Measurements from ENCODE around the gene DNAH5.

GRCh38 chr5:13673511-13673910 is 271.0 kb downstream of the DNAH5 start:
- TF ChIP-seq, protein P1, sequence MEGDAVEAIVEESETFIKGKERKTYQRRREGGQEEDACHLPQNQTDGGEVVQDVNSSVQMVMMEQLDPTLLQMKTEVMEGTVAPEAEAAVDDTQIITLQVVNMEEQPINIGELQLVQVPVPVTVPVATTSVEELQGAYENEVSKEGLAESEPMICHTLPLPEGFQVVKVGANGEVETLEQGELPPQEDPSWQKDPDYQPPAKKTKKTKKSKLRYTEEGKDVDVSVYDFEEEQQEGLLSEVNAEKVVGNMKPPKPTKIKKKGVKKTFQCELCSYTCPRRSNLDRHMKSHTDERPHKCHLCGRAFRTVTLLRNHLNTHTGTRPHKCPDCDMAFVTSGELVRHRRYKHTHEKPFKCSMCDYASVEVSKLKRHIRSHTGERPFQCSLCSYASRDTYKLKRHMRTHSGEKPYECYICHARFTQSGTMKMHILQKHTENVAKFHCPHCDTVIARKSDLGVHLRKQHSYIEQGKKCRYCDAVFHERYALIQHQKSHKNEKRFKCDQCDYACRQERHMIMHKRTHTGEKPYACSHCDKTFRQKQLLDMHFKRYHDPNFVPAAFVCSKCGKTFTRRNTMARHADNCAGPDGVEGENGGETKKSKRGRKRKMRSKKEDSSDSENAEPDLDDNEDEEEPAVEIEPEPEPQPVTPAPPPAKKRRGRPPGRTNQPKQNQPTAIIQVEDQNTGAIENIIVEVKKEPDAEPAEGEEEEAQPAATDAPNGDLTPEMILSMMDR (conservative IDR thresholded peaks at IDR 0.05; ENCODE audit: low read depth in 2 of 2) = no peak
- TF ChIP-seq STAT1 (IDR thresholded peaks at IDR 0.05; ENCODE audit: unreplicated experiment) = no peak

Data from GM23338 (cell line).